Measurements from ENCODE around the gene PPP2R1B.
"Not testable (repeated sequence)": the region's sequence is repeated elsewhere in the genome, so short reads cannot be mapped to it uniquely, and the experiment has no call there.

Gene PPP2R1B

DNA sequence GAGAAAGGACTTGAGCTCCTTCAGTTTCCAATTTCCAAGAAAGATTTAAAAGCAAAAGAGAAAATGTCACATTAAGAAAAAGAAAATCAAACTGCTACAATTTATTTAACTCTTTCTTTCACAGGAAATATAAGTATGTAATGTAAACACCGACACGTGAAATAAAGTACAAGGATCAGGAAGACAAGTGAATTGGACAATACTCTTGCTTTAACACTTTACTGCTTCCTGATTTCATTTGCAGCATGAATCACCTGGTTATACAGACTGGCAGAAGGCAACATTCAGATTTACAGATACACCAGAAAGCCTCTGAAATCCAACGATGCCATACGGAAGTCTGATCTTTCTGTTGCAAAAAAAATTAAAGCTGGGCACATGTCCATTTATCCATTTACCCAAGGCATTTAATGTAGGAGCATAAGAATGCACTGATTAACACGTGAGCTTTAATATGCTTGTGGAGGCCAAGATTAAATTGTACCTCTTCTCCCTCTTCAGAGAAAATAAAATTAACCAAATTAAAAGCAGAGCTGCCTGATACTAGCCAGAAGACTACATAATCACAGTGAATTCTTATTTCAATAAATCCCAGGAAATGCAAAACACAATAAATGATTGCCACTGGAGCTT, 16.0 kb upstream of the PPP2R1B start:
- DNase-seq (ENCODE audit: low spot score), result no peak

DNA sequence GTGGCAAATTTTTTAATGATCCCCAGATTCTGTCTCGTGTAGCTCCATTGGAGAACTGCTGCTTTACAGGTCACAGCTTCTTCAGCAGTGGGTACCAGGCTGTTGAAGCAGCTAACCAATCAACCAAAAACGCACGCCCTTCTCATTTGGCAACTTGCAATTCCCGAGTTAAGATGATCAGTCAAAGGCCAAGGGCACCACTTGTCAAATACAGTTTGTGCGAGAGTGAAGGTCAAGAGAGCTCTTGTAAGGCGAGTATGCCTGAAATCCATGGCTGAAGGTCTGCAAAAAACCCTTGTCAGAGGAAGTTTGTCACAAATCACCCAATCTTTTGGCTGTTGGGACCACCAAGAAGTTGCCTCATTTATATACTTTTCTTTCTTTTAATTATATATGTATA, 12.9 kb upstream of the PPP2R1B start:
- DNase-seq (ENCODE audit: low spot score), result no peak

DNA sequence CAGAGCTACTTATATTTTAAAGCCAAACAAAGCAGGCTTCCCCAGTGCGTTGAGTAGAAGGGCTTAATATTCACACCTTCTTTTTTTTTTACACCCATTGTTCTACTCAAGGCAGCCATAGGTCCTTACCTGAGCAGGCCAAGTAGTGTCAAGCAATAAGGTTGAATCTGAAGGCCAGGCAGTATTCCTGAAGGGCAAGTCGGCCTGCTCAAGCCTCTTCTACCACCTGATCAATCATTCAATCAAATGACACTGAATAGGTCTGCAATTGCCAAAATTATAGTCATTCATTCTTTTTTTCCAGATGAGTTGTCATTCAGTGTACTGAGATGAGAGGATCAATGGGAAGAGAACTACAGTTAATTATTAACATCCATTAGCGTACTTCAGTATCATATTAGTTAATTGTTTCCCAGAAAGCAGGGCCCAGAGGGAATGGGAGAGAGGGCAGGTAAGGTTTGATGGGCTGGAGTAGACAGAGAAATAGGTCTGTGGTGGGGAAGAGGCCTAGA, 11.9 kb upstream of the PPP2R1B start:
- DNase-seq (ENCODE audit: low spot score), result no peak

DNA sequence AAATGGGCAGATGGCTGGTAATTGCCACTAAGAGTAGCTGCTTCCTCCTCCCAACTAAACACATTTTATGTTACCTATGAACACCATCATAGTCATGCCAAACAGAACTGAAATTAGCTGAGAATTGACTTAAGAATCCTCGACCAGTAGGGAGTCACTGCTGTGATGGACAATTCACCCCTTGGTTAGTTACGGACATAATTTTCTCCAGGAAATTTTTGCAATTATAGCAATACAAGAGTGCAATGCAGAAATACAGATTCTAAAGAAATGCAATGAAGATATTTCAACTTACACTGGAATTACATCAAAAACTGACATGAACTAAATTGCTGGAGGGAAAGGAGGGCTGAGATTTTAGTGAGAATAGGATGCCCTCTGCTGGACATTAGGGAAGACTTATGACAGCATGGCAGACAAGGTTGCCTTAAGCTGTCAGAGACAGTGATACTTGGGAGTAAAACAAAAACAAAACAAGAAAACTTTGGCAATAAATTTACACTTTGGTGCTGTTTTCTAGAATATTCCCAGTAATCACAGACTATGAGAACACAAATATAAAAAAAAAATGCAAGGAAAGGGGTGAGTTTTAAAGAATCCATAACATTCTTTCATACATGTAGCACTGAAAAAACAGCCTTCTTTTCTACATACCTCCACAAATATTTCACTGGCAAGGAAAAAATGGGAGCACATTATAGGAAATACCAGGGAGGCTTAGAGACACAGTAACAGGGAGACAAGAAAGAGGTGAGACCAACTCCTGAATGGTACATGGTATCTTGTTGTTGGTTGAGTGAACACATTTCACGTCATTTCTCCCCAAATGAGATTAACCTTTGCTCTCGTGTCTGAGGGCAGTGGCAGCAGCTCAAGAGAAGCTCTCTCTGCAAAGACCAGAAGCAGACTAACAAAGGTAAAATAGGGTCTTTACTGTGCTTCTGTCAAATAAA, 11.2 kb upstream of the PPP2R1B start:
- DNase-seq (ENCODE audit: low spot score), result peak; percentile 74

DNA sequence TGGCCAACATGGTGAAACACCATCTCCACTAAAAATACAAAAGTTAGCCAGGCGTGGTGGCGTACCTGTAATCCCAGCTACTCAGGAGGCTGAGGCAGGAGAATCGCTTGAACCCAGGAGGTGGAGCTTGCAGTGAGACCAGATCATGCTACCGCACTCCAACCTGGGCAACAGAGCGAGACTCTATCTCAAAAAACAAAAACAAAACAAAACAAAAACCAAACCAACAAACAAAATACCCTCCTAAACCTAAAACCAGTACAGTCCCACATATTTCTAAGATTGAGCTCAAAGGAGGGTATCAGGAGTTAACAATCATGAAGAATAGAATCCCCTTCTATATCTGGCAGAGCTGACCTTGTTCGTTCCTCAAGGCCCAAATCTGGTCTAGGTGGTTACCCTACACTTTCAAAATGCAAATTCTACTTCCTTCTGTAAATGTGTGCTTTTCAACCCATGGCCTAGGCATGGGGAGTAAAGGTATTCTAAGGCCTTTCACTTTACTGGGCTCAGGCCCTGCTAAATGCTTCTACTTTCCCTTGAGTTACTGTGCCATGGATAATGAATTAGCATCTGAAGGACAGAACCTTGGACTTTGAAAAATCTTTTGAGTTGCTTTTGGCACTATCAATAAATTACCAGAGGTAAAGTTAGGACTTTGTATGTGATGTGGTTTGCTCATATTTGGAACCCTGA, 10.4 kb upstream of the PPP2R1B start:
- DNase-seq (ENCODE audit: low spot score), result no peak

DNA sequence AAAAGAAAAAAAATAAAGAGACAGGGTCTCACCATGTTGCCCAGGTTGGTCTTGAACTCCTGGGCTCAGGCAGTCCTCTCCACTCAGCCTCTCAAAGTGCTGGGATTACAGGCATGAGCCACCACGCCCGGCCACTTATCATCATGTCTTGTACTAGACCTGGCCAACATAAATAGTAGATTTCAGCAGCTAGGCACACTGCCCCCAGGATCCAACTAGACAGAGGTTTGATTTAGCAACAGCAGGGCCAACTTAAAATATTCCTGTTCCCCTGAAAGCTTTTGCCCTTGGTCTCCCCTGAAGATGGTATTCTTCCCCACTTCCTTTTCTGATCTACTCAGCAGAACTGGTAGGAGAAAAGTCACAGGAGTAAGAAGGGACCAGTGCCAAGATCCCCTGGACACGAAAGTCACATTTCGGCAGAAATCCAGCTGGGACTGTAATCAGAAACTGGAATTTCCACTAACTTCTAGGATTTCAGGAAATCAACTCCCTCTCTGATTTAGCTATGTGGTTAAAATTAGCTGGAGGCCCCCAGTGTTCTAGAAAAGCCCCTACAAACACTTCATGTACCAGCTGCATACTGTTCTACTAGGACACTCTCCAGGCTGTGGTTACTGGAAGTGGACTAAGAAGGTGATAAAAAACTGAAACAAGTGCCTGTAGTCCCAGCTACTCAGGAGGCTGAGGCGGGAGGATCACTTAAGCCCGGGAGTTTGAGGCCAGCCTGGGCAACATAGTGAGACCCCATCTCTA, 8.9 kb upstream of the PPP2R1B start:
- DNase-seq (ENCODE audit: low spot score), result no peak

DNA sequence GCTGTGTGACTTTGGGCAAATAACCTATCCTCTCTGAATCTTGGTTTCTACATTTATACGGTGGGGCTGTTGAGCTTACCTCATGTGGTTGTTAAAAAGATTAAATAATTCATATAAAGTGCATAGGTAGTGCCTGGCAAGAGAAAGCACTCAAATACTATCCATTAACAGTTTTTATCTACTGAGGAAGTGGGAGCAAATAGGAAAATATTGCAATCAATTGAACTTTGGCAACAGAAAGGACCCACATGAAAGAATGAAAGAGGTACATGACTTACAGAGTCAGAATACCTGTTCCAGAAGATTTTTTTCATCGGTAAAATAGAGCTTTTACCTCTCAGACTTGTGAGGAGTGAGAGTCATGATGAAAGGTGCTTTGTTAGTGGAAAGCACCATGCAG, 6.3 kb upstream of the PPP2R1B start:
- DNase-seq (ENCODE audit: low spot score), result no peak

DNA sequence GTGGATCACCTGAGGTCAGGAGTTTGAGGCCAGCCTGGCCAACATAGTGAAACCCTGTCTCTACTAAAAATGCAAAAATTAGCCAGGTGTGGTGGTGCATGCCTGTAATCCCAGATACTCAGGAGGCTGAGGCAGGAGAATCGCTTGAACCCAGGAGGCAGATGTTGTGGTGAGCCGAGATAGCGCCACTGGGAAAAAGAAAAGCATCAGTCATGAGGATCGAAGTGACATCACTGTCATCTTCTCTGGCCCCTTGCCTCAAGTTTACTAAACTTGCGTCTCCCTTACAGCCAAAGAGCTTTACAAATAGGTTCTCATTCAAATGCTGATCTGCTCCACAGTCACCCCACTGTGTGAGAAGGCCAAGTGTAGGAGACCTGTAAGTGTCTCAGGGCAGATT, 5.0 kb upstream of the PPP2R1B start:
- DNase-seq (ENCODE audit: low spot score), result not testable (repeated sequence)

DNA sequence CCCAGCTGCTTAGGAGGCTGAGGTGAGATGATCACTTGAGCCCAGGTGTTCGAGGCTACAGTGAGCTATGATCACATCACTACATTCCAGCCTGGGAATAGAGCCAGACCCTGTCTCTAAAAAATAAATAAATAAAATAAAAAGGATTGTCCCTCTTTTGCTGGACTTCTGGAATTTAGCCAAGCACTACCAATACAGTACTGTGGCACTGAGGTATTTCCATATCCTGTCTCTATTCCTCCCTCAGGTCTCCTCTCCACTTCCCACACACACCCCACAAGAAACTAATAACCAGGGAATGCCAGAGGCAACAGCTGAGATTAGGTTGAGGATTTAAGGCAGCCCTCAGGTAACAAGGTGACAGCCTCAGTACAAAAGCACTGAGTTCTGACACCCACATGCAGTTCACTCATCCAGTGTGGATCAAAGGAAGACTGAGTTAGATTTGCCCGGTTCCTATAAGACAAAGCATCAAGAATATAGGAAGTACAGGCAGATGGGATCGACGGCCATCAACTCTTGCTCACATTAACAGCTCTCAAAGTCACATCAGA, 4.5 kb upstream of the PPP2R1B start:
- no peak for DNase-seq (ENCODE audit: low spot score)

DNA sequence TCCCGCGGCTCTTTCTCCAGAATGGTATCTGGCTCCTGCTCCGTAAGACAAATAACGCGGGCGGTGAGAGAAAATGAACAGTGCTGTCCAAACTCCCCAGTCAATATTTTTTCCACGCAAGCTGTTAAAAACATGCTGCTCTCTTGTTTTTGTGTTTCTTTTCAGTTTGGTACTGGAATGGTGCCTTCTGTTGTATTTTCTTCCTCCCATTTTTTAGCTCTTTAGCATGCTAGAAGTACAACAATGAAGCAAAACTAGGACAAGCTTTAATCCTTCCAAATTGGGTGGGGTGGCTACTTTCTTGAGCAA, 599 bp upstream of the PPP2R1B start:
- DNase-seq (ENCODE audit: low spot score), result no peak

DNA sequence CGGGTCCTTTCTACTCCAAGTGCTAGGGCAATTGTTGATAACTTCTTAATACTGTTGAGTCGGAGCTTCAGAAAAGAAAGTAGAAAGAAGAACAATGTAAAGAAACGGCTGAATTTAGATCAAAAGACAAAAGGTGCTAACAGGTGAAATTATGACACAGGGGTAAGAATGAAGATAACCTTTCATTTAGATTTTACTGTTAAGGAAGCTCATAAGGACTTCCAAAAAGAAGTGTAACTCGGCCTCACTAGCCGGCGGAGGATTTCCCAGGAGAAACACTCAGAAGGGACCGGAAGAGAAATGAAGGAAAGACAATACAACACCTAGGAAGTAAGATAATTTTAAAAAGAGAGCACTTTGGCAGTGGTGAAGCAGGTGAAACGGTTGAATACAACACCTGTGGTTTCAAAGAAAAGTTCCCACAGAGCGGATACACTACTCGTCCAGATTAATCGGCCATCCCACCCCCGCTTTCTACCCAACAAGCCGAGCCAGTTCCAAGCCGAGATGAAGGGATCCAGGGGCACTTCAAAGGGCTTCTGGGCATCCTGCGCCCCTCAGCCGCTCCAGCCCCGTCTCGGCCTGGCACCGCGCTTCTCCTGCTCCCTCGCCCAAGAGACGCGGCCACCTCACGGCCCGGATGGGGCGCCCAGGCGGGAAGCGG, 737 bp downstream of the PPP2R1B start:
- DNase-seq (ENCODE audit: low spot score), result peak; percentile 27

DNA sequence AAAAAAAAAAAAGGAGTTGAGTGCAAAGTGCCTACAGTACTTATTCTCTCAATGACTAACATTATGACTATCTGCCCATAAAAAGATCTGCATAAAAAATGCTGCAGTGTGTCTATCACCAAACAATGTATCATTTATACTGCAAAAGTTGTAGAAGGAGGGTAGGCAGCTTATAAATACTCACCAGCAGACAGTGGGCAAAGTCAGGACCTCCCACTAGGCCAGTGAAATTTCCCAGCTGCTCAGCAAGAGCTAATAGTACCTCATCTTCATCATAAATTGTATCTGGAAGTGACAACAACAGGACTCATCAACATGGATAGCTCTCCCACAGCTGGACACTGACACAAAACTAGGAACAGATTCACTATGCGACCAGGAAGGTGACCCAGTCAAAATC, 1.6 kb downstream of the PPP2R1B start:
- no peak for DNase-seq (ENCODE audit: low spot score)

DNA sequence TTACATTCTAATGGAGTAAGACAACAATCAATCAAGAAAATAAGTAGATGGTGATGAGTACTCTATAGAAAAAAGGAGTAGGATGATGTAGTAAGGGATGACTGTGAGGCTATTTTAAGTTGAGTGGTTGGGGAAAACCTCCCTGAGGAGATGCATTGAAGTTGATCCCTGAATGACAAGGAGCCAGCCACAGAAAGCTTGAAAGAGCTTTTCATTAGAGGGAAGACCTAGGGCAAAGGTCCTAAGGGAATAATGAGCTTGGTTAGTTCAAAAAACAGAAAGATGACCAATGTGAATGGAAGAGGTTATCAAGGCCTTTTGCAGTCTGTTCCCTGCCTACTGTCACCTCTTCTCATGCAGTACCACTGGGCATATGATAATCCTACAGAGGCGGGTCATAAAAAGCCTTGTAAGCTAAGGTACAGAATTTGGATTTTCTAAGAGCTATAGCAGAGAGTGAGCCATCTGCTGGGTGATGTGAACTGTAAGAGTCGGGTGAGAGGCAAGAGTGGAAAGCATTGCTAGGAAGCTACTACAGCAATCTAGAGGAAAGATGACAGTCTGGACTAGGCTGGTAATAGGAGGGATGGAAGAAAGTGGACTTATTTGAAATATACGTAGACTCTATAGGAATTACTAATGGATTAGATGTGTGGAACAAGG, 3.1 kb downstream of the PPP2R1B start:
- DNase-seq (ENCODE audit: low spot score), result no peak

DNA sequence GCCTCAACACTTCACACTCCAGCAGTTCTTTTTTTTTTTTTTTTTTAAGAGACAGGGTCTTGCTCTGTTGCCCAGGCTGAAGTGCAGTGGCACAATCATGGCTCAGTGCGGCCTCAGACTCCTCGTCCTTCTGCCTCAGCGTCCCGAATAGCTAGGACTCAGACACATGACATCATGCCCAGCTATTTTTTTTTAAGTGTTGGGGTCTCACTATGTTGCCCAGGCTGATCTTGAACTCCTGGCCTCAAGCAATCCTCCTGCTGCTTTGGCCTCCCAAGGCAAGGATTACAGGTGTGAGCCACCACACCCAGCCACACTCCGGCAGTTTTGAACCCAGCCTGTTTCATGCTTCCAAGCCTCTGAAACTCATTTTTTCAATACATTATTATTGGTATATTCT, 3.7 kb downstream of the PPP2R1B start:
- no peak for DNase-seq (ENCODE audit: low spot score)

DNA sequence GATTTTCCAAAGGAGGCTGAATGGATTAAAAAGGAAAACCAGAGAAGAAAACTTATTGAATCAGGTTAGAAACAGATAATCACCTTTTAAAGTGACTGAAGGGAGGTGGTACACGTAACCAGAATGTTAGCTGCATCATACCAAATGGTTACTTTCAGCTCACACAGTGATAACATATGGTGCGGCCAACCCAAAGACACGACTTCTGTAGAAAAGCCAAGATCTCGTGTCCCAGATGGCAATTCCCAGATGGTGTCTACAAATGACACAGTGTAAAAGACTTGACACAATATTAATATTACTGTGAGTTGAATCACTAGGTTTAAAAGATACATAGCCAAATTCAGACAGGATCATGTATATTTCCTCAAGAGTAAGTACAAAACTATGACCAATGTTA, 5.2 kb downstream of the PPP2R1B start:
- DNase-seq (ENCODE audit: low spot score), result no peak

DNA sequence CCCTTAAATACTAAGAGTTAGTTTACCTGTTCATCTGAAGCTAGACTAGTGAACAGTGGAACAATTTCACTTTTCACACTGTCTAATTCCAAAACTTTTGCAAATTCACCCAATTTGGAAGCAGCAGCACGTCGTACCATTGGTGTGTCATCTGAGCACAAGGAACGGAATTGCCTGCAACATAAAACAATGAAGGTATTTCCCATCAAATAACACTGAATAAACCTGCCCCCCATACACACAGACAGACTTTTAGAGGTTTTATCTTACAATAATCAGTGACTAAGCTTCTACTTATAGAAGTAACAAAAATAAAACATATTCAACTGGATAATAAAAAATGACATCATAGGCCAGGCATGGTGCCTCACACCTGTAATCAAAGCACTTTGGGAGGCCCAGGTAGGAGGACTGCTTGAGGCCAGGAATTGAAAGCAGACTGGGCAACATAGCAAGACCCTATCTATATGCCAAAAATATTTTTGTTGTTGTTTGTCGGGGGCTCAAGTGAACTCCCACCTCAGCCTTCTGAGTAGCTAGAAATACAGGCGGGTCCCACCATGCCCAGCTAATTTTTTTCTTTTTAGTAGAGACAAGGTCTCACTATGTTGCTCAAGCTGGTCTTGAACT, 6.3 kb downstream of the PPP2R1B start:
- DNase-seq (ENCODE audit: low spot score), result no peak

DNA sequence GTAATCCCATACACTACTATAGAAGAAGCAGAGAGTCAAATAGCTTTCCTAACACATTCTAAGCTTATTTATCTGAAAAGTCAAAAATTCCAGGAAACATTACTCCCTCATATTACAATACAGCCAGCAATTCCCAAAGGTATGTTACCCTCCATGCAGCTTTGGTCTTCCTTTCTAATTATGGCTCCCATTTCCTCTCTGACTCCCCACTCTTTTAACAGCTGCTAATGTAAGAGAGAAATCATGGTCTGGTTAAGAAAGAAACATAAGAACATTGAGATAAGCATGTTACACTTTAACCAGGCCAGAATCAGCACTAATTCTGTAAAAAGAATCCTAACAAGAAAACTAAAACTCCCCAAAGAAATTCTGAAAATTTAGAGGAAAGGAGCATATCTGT, 6.8 kb downstream of the PPP2R1B start:
- no peak for DNase-seq (ENCODE audit: low spot score)

DNA sequence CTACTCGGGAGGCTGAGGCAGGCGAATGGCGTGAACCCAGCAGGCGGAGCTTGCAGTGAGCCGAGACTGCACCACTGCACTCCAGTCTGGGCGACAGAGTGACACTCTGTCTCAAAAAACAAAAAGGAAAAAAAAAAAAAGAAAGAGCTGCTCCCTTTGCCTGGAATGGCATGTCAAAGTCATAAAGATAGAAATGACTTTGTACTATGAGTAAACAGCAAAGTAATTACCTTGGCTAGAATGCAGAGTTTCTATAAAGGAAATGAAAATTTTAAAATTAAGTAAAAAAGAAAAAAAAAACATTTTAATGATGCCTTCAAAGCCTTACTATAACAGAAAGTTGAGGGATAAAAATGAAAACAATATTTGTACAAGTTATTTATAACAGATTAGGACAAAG, 10.1 kb downstream of the PPP2R1B start:
- no peak for DNase-seq (ENCODE audit: low spot score)

DNA sequence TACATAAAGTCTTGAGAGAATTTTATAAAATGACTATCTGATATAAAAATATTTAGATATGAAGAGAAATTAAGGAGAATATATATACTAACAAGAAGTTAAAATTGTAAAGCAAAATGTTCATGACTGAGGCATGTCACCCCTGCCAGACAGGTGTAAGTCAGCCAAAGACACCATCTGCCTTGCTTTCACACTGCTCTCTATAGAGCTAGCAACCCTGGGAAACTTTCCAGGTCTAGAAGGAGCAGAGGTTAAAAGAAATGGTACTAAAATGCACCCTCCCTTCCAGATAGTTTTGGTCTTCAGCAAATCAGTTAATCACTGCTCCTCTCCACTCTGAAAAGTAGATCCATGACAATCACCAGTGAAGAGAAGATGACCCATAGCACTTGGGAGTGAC, 16.5 kb downstream of the PPP2R1B start:
- no peak for DNase-seq (ENCODE audit: low spot score)
